Breast epithelium (tissue), 4 donors: ENCODE data around the gene SRPK3. TPM values are rescaled to one million over a fixed set of nuclear protein-coding genes. Genes with fewer than 3 reads are reported as not detected.
"Not testable (repeated sequence)": the region's sequence is repeated elsewhere in the genome, so short reads cannot be mapped to it uniquely, and the experiment has no call there.

ENCODE experiments used
- DNase-seq, 2 donors: peaks; one replicate each; pipeline ENCODE4 v3.0.0-alpha.2; 2019; ENCODE audit warnings: low spot score in 2 of 2
- H3K27ac ChIP-seq, 2 donors: fragments of 200-600 bp; sonication (generic) in 1 of 2; one replicate each; pipeline ENCODE4 v1.5.1; 2016 to 2019; ENCODE audit warnings: mild to moderate bottlenecking in 1 of 2
- H3K27me3 ChIP-seq, 2 donors: fragments of 200-600 bp; sonication (generic) in 1 of 2; one replicate each; pipeline versions ENCODE4 v1.5.1 to v1.6.0; 2017 to 2019; ENCODE audit warnings: control low read depth in 1 of 2, mild to moderate bottlenecking in 1 of 2
- H3K36me3 ChIP-seq: fragments of 200-600 bp; one replicate; pipeline ENCODE4 v1.5.1; 2019
- H3K4me1 ChIP-seq, 2 donors: fragments of 200-600 bp; sonication (generic); one replicate each; pipeline ENCODE4 v1.5.1; 2016 to 2019; ENCODE audit warnings: control low read depth in 1 of 2
- H3K4me3 ChIP-seq, 3 donors: fragments of 200-600 bp; sonication (generic); 1 replicate in 2 of 3; 2 replicates in 1 of 3; pipeline ENCODE4 v1.5.1; 2016 to 2019; ENCODE audit warnings: mild to moderate bottlenecking in 3 of 3, moderate library complexity in 2 of 3
- H3K9me3 ChIP-seq, 2 donors: fragments of 200-600 bp; sonication (generic) in 1 of 2; one replicate each; pipeline ENCODE4 v1.5.1; 2016 to 2019; ENCODE audit warnings: control low read depth in 1 of 2
- CTCF ChIP-seq, 3 donors: fragments of 450-650 bp; IDR thresholded peaks; one replicate each; pipeline ENCODE4 v1.5.1; 2016 to 2017; ENCODE audit warnings: antibody characterized with exemption in 3 of 3, mild to moderate bottlenecking in 3 of 3, moderate library complexity in 3 of 3
- POLR2A ChIP-seq: fragments of 450-650 bp; IDR thresholded peaks from one replicate; pipeline ENCODE4 v1.6.1; 2016; ENCODE audit warnings: antibody characterized with exemption, mild to moderate bottlenecking, moderate library complexity
- POLR2AphosphoS5 ChIP-seq, 3 donors: sonication (generic); formaldehyde crosslinking; IDR thresholded peaks; one replicate each; pipeline ENCODE4 v1.6.1; 2017; ENCODE audit warnings: antibody characterized with exemption in 3 of 3
- intact Hi-C: fragments of 100-400 bp; cut with DNase I; formaldehyde crosslinking; loops from one replicate; pipeline ENCODE4 v1.15.1; 2023; ENCODE audit warnings: low total_unique reads
- total RNA-seq, 3 donors: library from RNA; depleted of rRNA; stranded (reverse); fragments of >200 nt; gene quantifications; one replicate each; pipeline ENCODE4 v1.1.0, GENCODE V29; 2016

SRPK3 gene
- total RNA-seq, 3 donors from 2014 or later, result 0.33 to 1.5 (median 1.3) TPM

DNA sequence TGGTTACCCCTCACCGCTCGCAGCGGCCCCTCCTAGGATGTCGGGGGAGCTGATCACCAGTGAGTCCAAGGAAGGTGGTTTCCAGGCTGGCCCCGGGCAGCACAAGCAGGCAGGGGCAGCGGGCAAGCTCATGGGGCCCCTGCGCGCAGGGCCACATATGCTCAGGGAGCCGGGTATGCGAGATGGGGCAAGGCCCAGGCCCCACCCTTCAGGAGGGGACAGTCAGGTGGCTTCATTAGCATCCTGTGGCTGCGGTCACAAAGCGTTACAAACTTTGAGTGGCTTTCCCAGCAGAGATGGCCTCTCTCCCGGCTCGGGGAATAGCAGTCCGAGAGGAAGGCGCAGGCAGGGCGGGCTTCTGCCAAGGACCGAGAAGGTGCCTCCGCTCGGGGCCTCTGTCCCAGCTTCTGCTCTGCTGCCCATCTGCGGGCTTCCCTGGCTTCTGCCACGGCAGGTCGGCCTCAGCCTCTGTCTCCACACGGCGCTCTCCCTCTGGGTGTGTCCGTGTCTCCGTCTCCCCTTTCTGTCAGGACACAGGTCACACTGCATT is 42.7 kb upstream of the SRPK3 start:
- DNase-seq, result no peak
- intact Hi-C loops, result no loop called here

DNA sequence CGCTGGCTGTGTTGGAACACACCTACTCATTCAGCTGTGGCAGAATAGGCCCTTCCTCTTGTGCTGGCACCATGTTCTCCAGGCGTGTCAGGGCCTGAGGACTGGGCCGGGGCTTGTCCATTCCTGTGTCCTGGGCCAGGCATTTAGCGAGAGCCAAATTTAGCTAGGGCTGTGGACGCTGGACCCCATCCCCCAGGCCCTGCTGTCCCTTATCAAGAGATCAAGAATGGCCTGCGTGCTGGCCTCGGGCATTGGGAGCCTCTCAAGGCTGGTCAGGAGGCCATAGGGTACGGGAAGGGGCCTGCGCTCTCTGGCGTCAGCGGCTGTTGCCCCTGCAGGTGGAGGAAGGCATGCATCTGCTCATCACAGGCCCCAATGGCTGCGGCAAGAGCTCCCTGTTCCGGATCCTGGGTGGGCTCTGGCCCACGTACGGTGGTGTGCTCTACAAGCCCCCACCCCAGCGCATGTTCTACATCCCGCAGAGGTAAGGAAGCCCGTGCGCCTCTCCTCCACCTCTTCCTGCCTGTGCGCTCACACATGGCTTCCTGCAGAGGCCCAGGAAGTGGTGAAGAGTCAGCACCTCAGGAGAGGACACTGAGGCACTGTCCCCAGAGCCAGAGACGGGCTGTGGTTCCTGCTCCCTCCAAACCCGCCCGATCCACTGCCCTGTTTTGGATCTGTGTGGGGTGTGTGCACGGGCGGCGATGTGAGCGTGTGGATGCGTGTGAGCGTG is 40.9 kb upstream of the SRPK3 start:
- DNase-seq, result no peak
- no peaks in the 10 kb centered on the region for H3K9me3 ChIP-seq
- H3K36me3 ChIP-seq, result no peaks in the 10 kb centered on the region
- peaks cover 0 to 27% of the 10 kb centered on the region in 2 donors for H3K27me3 ChIP-seq
- H3K4me1 ChIP-seq, result no peaks in the 10 kb centered on the region
- TF ChIP-seq CTCF (IDR thresholded peaks at IDR 0.05), result no peak
- no peak overlapping the region for H3K27ac ChIP-seq
- intact Hi-C loops, result no loop called here
- no peak overlapping the region for H3K4me3 ChIP-seq

More for the DNA sequence above, 42.7 kb upstream of the SRPK3 start:
- no peak overlapping the region for H3K27ac ChIP-seq
- peaks cover 0 to 20% of the 10 kb centered on the region in 2 donors for H3K27me3 ChIP-seq
- no peak overlapping the region for H3K4me3 ChIP-seq
- no peaks in the 10 kb centered on the region for H3K36me3 ChIP-seq
- no peak for TF ChIP-seq CTCF (IDR thresholded peaks at IDR 0.05)
- TF ChIP-seq POLR2A, result no peak
- no peak for TF ChIP-seq POLR2AphosphoS5 (IDR thresholded peaks at IDR 0.05)
- H3K4me1 ChIP-seq, result no peaks in the 10 kb centered on the region
- no peaks in the 10 kb centered on the region for H3K9me3 ChIP-seq

- DNase-seq, result no peak
- TF ChIP-seq POLR2A (no peak), CTCF (IDR thresholded peaks at IDR 0.05) (no peak), POLR2AphosphoS5 (IDR thresholded peaks at IDR 0.05) (no peak)
- H3K27ac ChIP-seq, result no peak overlapping the region
- H3K9me3 ChIP-seq, result no peaks in the 10 kb centered on the region
- no peaks in the 10 kb centered on the region for H3K4me1 ChIP-seq
- no peak overlapping the region for H3K4me3 ChIP-seq
- no peaks in the 10 kb centered on the region for H3K36me3 ChIP-seq
- H3K27me3 ChIP-seq, result peaks cover 0 to 27% of the 10 kb centered on the region in 2 donors
- intact Hi-C loops, result no loop called here
Measured at GRCh38 chrX:153740631-153741222, 40.1 kb upstream of the SRPK3 start.

GRCh38 chrX:153741446-153741845 is 39.4 kb upstream of the SRPK3 start:
- Histone ChIP-seq H3K4me1 (no peaks in the 10 kb centered on the region), H3K27ac (no peak overlapping the region), H3K36me3 (no peaks in the 10 kb centered on the region), H3K27me3 (peaks cover 0 to 26% of the 10 kb centered on the region in 2 donors), H3K9me3 (no peaks in the 10 kb centered on the region), H3K4me3 (no peak overlapping the region)
- TF ChIP-seq POLR2A (no peak), POLR2AphosphoS5 (IDR thresholded peaks at IDR 0.05) (no peak), CTCF (IDR thresholded peaks at IDR 0.05) (no peak)
- intact Hi-C loops, result no loop called here
- no peak for DNase-seq

GRCh38 chrX:153742111-153742510 is 38.7 kb upstream of the SRPK3 start:
- H3K27ac ChIP-seq, DNase-seq, H3K4me3 ChIP-seq, H3K9me3 ChIP-seq, H3K4me1 ChIP-seq, H3K36me3 ChIP-seq, intact Hi-C loops: not testable (repeated sequence)
- peaks cover 0 to 25% of the 10 kb centered on the region in 2 donors for H3K27me3 ChIP-seq

DNA sequence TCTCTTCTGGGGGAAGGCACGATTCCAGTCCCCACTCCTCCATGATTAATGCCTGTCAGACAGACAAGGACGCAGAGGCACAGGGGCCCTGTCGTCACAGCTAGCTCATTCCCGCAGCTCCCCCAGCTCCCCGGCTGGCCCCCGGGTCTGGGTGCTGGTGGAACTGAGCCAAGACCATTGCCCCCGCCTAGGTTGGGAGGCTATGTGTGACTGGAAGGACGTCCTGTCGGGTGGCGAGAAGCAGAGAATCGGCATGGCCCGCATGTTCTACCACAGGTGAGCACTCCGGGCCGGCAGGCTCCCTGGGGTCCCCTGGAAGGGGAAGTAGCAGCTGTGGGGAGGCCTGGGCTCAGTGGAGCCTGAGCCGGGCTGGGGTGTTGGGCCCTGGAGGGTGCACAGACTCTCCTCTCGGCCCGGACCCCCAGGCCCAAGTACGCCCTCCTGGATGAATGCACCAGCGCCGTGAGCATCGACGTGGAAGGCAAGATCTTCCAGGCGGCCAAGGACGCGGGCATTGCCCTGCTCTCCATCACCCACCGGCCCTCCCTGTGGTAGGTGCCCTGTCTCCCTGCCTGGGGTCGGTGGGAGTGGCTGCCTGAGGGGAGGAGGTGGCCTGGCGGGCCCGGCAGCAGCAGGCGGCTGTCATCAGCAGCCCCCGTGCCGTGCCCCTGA is 37.9 kb upstream of the SRPK3 start:
- peaks cover 0 to 17% of the 10 kb centered on the region in 2 donors for H3K27me3 ChIP-seq
- H3K4me3 ChIP-seq, H3K9me3 ChIP-seq, H3K4me1 ChIP-seq, H3K36me3 ChIP-seq, DNase-seq, intact Hi-C loops: not testable (repeated sequence)
- peak overlapping the region in 1 of 2 donors; percentile 19 for H3K27ac ChIP-seq

- H3K36me3 ChIP-seq, intact Hi-C loops, H3K9me3 ChIP-seq, H3K4me1 ChIP-seq: not testable (repeated sequence)
- Histone ChIP-seq H3K27ac (peak overlapping the region; percentile 45 to 58), H3K4me3 (peak overlapping the region in 2 of 3 donors; percentile 23 to 37), H3K27me3 (peaks cover 0 to 13% of the 10 kb centered on the region in 2 donors)
- DNase-seq, result peak; percentile 65 to 76
Measured at GRCh38 chrX:153743468-153744209, 37.2 kb upstream of the SRPK3 start.
